ENCODE results near the gene PCNX1. TPM values are rescaled to one million over a fixed set of nuclear protein-coding genes. Genes with fewer than 3 reads are reported as not detected.

PCNX1 gene
- total and polyA plus RNA-seq, 9 of the 15 experiments (the other 6 are each of a cell fraction or from before 2014, with no cell fraction given), result 0.30 to 4.5 (median 2.3) TPM

- TF ChIP-seq JUN (IDR thresholded peaks at IDR 0.05; ENCODE audit: borderline replicate concordance, low read depth, low read length), result no peak
- no peak for TF ChIP-seq JUN (CRISPR knock-in tag; IDR thresholded peaks at IDR 0.05; ENCODE audit: borderline replicate concordance)
- no peak for TF ChIP-seq TAF1 (IDR thresholded peaks at IDR 0.05; ENCODE audit: control insufficient read depth, extremely low read depth, insufficient read depth, low read length, severe bottlenecking)
- no peak for TF ChIP-seq SUPT5H (IDR thresholded peaks at IDR 0.05)
- no peak for TF ChIP-seq XRCC5 (IDR thresholded peaks at IDR 0.05; ENCODE audit: low read depth, low read length)
- no peak for TF ChIP-seq DLX4 (CRISPR knock-in tag; IDR thresholded peaks at IDR 0.05)
- no peak for TF ChIP-seq NKRF (IDR thresholded peaks at IDR 0.05; ENCODE audit: borderline replicate concordance)
- no peak for TF ChIP-seq MXI1 (IDR thresholded peaks at IDR 0.05; ENCODE audit: low read depth, low read length)
- TF ChIP-seq CC2D1A (IDR thresholded peaks at IDR 0.05), result no peak
- no peak for TF ChIP-seq RBFOX2 (IDR thresholded peaks at IDR 0.05; ENCODE audit: low read depth, low read length)
- TF ChIP-seq ZNF274 (IDR thresholded peaks at IDR 0.05; ENCODE audit: borderline replicate concordance, low read depth, low read length), result no peak
Observed at GRCh38 chr14:71049435-71050133, 142.3 kb downstream of the PCNX1 start (continued).
